GM18508 (cell line): ENCODE measurements around the gene ACTL10.
"Not testable (repeated sequence)": the region's sequence is repeated elsewhere in the genome, so short reads cannot be mapped to it uniquely, and the experiment has no call there.

Experiments
- ATAC-seq: cut with Tn5 transposase; IDR thresholded peaks from one replicate; pipeline ENCODE4 v1.9.1; 2021; ENCODE audit warnings: moderate number of reproducible peaks; ENCODE audit not compliant: insufficient read depth, unreplicated experiment

Gene ACTL10

GRCh38 chr20:33666293-33667244 is at the start of gene ACTL10:
ACTL10 (plus strand) TSS chr20:33666943; CDS start chr20:33667498, 555 bp downstream.
- ATAC-seq, result peak; percentile 35

GRCh38 chr20:33621717-33622400 is 44.9 kb upstream of the ACTL10 start:
- no peak for ATAC-seq

GRCh38 chr20:33622705-33623365 is 43.9 kb upstream of the ACTL10 start:
- no peak for ATAC-seq

GRCh38 chr20:33624399-33624798 is 42.3 kb upstream of the ACTL10 start:
- ATAC-seq, result no peak

- no peak for ATAC-seq
These were observed 40.6 kb upstream of the ACTL10 start for GRCh38 chr20:33626190-33626589.

- ATAC-seq, result no peak
These were observed 39.0 kb upstream of the ACTL10 start for GRCh38 chr20:33627577-33628216.

- no peak for ATAC-seq
These were observed 37.2 kb upstream of the ACTL10 start for GRCh38 chr20:33629533-33629932.

- ATAC-seq, result no peak
These were observed 36.8 kb upstream of the ACTL10 start for GRCh38 chr20:33629979-33630378.

GRCh38 chr20:33630507-33630906 is 36.2 kb upstream of the ACTL10 start:
- no peak for ATAC-seq

GRCh38 chr20:33631910-33632309 is 34.8 kb upstream of the ACTL10 start:
- ATAC-seq, result not testable (repeated sequence)

- no peak for ATAC-seq
These were observed 31.4 kb upstream of the ACTL10 start for GRCh38 chr20:33635341-33635740.

GRCh38 chr20:33636776-33637175 is 30.0 kb upstream of the ACTL10 start:
- no peak for ATAC-seq

- no peak for ATAC-seq
These were observed 26.5 kb upstream of the ACTL10 start for GRCh38 chr20:33640287-33640686.

GRCh38 chr20:33644313-33645071 is 22.3 kb upstream of the ACTL10 start:
- no peak for ATAC-seq

GRCh38 chr20:33645072-33645358 is 21.7 kb upstream of the ACTL10 start:
- no peak for ATAC-seq

GRCh38 chr20:33645396-33645795 is 21.3 kb upstream of the ACTL10 start:
- ATAC-seq, result no peak

- ATAC-seq, result no peak
These were observed 20.6 kb upstream of the ACTL10 start for GRCh38 chr20:33646191-33646590.

- not testable (repeated sequence) for ATAC-seq
These were observed 19.7 kb upstream of the ACTL10 start for GRCh38 chr20:33646959-33647602.

- peak; percentile 61 for ATAC-seq
These were observed 18.9 kb upstream of the ACTL10 start for GRCh38 chr20:33647603-33648395.
